Muscle layer of colon (tissue), 2 donors: ENCODE measurements around the gene MRGPRD.
"Not testable (repeated sequence)": the region's sequence is repeated elsewhere in the genome, so short reads cannot be mapped to it uniquely, and the experiment has no call there.

Source experiments
- H3K27ac ChIP-seq: one replicate; pipeline ENCODE4 v1.7.0; 2013; ENCODE audit warnings: low read depth, mild to moderate bottlenecking, low read length, moderate library complexity
- H3K27me3 ChIP-seq, 2 donors: one replicate each; pipeline ENCODE4 v1.7.0; 2013; ENCODE audit warnings: low read length in 2 of 2, mild to moderate bottlenecking in 2 of 2; ENCODE audit not compliant: insufficient read depth in 2 of 2, control insufficient read depth in 1 of 2
- H3K36me3 ChIP-seq: one replicate; pipeline ENCODE4 v1.7.0; 2013; ENCODE audit warnings: mild to moderate bottlenecking, low read length; ENCODE audit not compliant: insufficient read depth
- H3K4me1 ChIP-seq: one replicate; pipeline ENCODE4 v1.7.0; 2013; ENCODE audit warnings: mild to moderate bottlenecking, low read length; ENCODE audit not compliant: insufficient read depth
- H3K4me3 ChIP-seq, 2 donors: one replicate each; pipeline ENCODE4 v1.7.0; 2013; ENCODE audit warnings: low read length in 2 of 2, low read depth in 1 of 2, mild to moderate bottlenecking in 1 of 2, moderate library complexity in 1 of 2
- H3K9ac ChIP-seq: one replicate; pipeline ENCODE4 v1.7.0; 2013; ENCODE audit warnings: low read length
- H3K9me3 ChIP-seq: one replicate; pipeline ENCODE4 v1.7.0; 2013; ENCODE audit warnings: mild to moderate bottlenecking, low read length
- donor health status: abdominal sarcoma.
- donor health status: Adenocarcinoma of cecum.

Gene MRGPRD

GRCh38 chr11:69004411-69005182, 23.8 kb upstream of the MRGPRD start:
- no peaks in the 10 kb centered on the region for H3K9me3 ChIP-seq
- H3K4me1 ChIP-seq = peaks cover 99% of the 10 kb centered on the region
- no peaks in the 10 kb centered on the region for H3K27me3 ChIP-seq
- peaks cover 64% of the 10 kb centered on the region for H3K36me3 ChIP-seq
- H3K4me3 ChIP-seq = no peak overlapping the region
- H3K9ac ChIP-seq = peak overlapping the region; percentile 53
- H3K27ac ChIP-seq = peak overlapping the region; percentile 81

GRCh38 chr11:69003866-69004367, 23.1 kb upstream of the MRGPRD start:
- Histone ChIP-seq H3K4me3 (no peak overlapping the region), H3K27ac (peak overlapping the region; percentile 81), H3K27me3 (no peaks in the 10 kb centered on the region), H3K4me1 (peaks cover 99% of the 10 kb centered on the region), H3K9me3 (no peaks in the 10 kb centered on the region), H3K9ac (peak overlapping the region; percentile 53), H3K36me3 (peaks cover 57% of the 10 kb centered on the region)

DNA sequence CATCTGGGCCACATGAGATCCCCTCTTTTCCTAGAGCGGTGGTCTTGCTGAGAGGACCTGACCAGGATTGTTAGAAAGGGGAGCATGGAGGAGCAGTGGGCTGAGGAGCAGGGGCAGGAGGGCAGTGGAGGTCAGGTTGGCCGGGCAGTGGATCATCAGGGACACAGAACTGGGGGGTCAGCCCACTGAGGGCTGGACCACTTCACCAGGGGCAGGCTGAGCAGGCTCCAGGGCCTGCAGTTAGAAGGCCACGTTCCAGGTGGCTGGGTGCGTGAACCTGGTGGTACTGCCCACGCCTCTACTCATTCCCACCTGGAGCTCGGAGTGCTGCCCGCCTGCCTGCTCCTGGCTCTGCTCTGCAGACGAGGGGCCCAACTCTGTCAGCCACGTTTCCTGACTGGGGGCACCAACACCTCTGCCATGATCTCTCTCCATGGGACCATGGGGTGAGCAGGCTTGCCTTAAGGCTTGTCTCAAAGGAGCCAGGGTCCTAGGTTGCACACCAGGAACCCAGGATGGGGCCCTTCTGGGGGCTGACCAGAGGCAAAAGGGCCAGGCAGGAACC, 22.6 kb upstream of the MRGPRD start:
- H3K27ac ChIP-seq = peak overlapping the region; percentile 81

DNA sequence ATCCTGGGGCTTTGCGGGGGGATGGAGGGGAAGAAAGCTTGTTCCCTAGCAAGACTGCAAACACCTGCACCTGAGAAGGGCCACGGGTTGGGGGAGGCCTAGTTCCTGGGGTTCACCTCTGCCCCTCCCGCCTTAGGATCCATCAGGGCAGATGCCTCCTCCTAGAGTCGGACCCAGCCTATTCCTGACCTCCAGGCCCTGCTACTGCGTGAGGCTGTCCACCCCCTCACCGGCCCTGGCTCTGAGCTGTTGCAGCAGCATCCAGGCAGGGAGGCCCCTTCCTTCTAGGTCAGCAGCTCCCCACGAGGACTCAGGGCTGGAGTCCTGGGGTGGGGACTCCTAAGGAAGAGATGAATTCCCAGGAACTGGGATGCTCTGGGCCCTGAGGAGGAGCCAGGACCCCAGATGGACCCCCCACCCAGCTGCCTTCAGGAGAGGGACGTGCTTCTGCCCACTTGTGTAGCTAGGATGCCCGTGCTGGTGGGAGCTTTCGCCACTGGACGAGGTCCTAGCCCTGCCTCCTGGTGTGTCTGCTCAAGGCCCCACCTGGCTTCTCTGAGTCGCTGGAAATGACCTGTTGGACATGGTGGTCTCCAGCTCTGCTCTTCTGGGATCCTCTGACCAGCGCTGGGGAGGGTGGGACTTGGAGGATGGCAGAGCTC, 21.9 kb upstream of the MRGPRD start:
- H3K9me3 ChIP-seq = no peaks in the 10 kb centered on the region
- peak overlapping the region; percentile 53 for H3K9ac ChIP-seq
- peaks cover 100% of the 10 kb centered on the region for H3K4me1 ChIP-seq
- H3K36me3 ChIP-seq = peaks cover 46% of the 10 kb centered on the region
- no peaks in the 10 kb centered on the region for H3K27me3 ChIP-seq
- peak overlapping the region; percentile 67 for H3K27ac ChIP-seq
- H3K4me3 ChIP-seq = no peak overlapping the region

More for the DNA sequence above, 22.6 kb upstream of the MRGPRD start:
- Histone ChIP-seq H3K27me3 (no peaks in the 10 kb centered on the region), H3K9me3 (no peaks in the 10 kb centered on the region), H3K36me3 (peaks cover 53% of the 10 kb centered on the region), H3K4me1 (peaks cover 100% of the 10 kb centered on the region), H3K9ac (peak overlapping the region; percentile 53), H3K4me3 (no peak overlapping the region)

GRCh38 chr11:69002110-69002569, 21.4 kb upstream of the MRGPRD start:
- peaks cover 41% of the 10 kb centered on the region for H3K36me3 ChIP-seq
- peaks cover 94% of the 10 kb centered on the region for H3K4me1 ChIP-seq
- H3K27me3 ChIP-seq = no peaks in the 10 kb centered on the region
- no peak overlapping the region for H3K4me3 ChIP-seq
- H3K27ac ChIP-seq = peak overlapping the region; percentile 67
- H3K9ac ChIP-seq = peak overlapping the region; percentile 53
- H3K9me3 ChIP-seq = no peaks in the 10 kb centered on the region

GRCh38 chr11:69001243-69002081, 20.7 kb upstream of the MRGPRD start:
- Histone ChIP-seq H3K27ac (peak overlapping the region; percentile 67), H3K9ac (peak overlapping the region; percentile 38), H3K4me3 (peak overlapping the region in 1 of 2 donors; percentile 7), H3K4me1 (peaks cover 88% of the 10 kb centered on the region), H3K36me3 (peaks cover 36% of the 10 kb centered on the region), H3K27me3 (no peaks in the 10 kb centered on the region), H3K9me3 (no peaks in the 10 kb centered on the region)

DNA sequence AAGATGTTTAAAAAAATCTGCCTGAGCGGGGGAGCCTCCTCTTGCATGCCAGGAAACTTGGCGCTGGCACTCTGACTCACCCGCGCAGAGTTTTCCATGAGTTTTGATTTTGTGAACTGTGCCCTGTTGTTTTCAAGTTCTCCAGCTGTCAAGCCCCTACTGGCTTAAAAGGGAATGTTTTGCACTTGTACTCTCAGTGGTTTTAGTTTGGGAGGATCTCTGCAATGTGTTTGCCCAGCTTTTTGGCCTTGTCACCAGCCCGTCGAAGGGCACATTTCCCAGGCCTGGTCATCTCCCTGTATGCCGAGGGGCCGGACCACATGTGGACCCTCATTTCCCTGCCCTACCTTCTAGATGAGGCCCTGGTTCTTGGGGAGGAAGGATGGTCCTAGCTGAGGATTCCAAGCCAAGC, 20.1 kb upstream of the MRGPRD start:
- Histone ChIP-seq H3K27me3 (no peaks in the 10 kb centered on the region), H3K9me3 (no peaks in the 10 kb centered on the region), H3K4me1 (peaks cover 81% of the 10 kb centered on the region), H3K36me3 (peaks cover 32% of the 10 kb centered on the region), H3K4me3 (no peak overlapping the region), H3K27ac (peak overlapping the region; percentile 67), H3K9ac (peak overlapping the region; percentile 38)

- Histone ChIP-seq H3K36me3 (peaks cover 27% of the 10 kb centered on the region), H3K9ac (peak overlapping the region; percentile 12), H3K4me1 (peaks cover 77% of the 10 kb centered on the region), H3K9me3 (no peaks in the 10 kb centered on the region), H3K27ac (peak overlapping the region; percentile 67), H3K4me3 (no peak overlapping the region), H3K27me3 (no peaks in the 10 kb centered on the region)
Measured at GRCh38 chr11:69000391-69000790, 19.6 kb upstream of the MRGPRD start.

GRCh38 chr11:68999748-69000355, 19.1 kb upstream of the MRGPRD start:
- H3K27me3 ChIP-seq, H3K4me3 ChIP-seq, H3K9me3 ChIP-seq: not testable (repeated sequence)
- peak overlapping the region; percentile 67 for H3K27ac ChIP-seq
- peaks cover 72% of the 10 kb centered on the region for H3K4me1 ChIP-seq
- peak overlapping the region; percentile 12 for H3K9ac ChIP-seq
- peaks cover 22% of the 10 kb centered on the region for H3K36me3 ChIP-seq

- H3K27me3 ChIP-seq = no peaks in the 10 kb centered on the region
- H3K4me1 ChIP-seq = peaks cover 65% of the 10 kb centered on the region
- H3K9ac ChIP-seq = peak overlapping the region; percentile 34
- H3K27ac ChIP-seq = peak overlapping the region; percentile 67
- H3K36me3 ChIP-seq = peaks cover 15% of the 10 kb centered on the region
- no peaks in the 10 kb centered on the region for H3K9me3 ChIP-seq
- no peak overlapping the region for H3K4me3 ChIP-seq
Measured at GRCh38 chr11:68999093-68999747, 18.4 kb upstream of the MRGPRD start.
